C4-2B (cell line): ENCODE results near the gene UBE2Z.

Source experiments
- H3K27ac ChIP-seq: fragments of 450-650 bp; 2 replicates; pipeline ENCODE4 v1.5.1; 2017
- ZFX ChIP-seq: fragments of 450-650 bp; IDR thresholded peaks from 2 replicates; pipeline ENCODE4 v1.6.1; 2017
- TF ChIP-seq, protein P1 (sequence below): fragments of 450-650 bp; conservative IDR thresholded peaks from 2 replicates; pipeline ENCODE4 v1.5.1; 2017; ENCODE audit warnings: mild to moderate bottlenecking

UBE2Z gene

DNA sequence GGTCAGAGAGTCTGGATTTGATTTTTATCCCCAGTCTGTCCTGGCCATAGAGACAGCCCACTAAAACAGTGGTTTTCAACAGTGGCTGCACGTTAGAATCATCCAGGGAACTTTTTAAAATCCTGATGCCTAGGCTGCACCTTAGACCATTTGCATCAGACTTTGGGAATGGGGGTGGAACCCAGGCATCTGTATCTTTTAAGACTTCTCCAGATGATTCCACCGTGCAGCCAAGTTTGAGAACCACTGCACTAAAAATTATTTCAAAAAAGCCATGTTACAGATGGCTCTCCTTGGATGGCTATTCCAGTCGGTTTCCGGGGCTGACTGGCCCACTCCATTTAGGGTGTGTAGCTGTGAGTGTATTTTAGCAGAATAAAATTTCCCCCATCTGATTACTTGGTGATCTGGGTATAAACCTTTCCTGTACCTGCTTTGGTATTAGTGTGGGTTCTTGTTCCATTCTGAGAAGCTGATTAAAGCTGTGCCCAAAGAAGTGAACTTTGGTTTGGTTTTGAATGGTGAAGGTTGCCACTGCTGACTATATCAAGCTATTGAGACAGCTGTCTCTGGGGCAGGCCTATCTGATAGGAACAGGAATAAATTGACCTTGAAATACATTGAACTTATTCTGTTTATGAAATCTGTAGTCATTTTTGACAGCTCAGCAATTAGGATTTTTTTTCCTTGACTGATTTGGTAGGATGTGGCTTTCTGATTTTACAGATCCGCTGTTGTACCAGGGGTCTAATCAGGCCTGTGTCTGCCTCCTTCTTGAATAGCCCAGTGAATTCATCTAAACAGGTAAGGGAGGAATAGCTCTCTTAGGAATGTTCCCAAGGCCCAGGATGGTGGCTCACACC, 14.3 kb upstream of the UBE2Z start:
- H3K27ac ChIP-seq: peak overlapping the region; percentile 96
- no peak for TF ChIP-seq ZFX
- TF ChIP-seq, protein P1, sequence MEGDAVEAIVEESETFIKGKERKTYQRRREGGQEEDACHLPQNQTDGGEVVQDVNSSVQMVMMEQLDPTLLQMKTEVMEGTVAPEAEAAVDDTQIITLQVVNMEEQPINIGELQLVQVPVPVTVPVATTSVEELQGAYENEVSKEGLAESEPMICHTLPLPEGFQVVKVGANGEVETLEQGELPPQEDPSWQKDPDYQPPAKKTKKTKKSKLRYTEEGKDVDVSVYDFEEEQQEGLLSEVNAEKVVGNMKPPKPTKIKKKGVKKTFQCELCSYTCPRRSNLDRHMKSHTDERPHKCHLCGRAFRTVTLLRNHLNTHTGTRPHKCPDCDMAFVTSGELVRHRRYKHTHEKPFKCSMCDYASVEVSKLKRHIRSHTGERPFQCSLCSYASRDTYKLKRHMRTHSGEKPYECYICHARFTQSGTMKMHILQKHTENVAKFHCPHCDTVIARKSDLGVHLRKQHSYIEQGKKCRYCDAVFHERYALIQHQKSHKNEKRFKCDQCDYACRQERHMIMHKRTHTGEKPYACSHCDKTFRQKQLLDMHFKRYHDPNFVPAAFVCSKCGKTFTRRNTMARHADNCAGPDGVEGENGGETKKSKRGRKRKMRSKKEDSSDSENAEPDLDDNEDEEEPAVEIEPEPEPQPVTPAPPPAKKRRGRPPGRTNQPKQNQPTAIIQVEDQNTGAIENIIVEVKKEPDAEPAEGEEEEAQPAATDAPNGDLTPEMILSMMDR: no peak

DNA sequence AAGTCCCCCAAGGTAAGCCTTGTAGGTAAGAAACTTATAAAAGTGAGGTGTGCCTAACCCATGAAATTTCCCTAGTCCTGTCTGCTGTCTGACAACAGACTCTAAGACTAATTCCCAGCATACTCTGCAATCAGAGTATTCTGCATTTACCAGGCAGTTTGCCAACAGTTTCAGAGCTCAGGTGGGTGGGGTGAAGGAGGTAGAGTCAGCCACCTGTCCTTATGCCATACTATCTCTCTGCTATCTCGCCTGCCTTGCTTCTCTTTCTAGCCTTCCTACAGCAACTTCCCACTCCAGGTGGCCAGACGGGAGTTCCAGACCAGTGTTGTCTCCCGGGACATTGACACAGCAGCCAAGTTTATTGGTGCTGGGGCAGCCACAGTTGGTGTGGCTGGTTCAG, 13.3 kb upstream of the UBE2Z start:
- H3K27ac ChIP-seq: no peak overlapping the region
- TF ChIP-seq, protein P1: no peak
- TF ChIP-seq ZFX: no peak

DNA sequence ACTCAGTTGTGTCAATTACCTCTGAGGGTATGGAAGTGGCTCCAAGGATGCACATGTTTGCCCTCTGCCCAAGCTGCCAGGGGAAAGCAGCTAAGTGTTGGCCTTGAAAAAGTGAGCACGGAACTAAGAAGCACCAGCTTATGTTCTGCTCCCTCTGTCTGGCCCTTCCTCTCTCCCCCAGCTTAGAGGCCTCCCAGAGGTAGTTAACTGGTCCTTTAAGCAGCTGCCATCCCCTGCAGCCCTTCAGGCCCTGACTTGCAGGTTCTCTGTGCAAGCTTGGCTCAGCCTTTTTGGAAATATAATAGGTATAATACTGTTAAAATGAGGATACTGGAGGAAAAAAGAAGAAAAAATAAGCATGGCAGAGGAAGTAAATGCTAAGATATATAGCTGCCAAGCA, 7.0 kb upstream of the UBE2Z start:
- no peak overlapping the region for H3K27ac ChIP-seq
- TF ChIP-seq, protein P1: no peak
- no peak for TF ChIP-seq ZFX

DNA sequence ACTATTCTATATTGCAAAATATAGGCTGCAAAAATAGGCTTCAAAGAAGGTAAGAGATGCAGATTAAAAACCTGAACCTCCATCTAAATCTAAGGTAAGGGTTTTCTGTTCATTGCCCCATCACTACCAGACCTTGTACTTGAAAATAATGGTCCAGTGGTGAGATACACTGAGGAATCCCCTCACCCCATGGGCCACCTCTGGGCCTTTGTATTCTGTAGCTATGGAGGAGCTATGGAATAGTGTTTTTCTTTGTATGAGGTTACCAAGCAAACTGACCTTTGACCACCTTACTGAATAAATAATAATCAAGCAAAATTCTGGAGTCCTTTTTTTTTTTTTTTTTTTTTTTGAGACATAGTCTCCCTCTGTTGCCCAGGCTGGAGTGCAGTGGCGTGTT, 4.8 kb upstream of the UBE2Z start:
- no peak overlapping the region for H3K27ac ChIP-seq
- TF ChIP-seq, protein P1: no peak
- TF ChIP-seq ZFX: no peak

DNA sequence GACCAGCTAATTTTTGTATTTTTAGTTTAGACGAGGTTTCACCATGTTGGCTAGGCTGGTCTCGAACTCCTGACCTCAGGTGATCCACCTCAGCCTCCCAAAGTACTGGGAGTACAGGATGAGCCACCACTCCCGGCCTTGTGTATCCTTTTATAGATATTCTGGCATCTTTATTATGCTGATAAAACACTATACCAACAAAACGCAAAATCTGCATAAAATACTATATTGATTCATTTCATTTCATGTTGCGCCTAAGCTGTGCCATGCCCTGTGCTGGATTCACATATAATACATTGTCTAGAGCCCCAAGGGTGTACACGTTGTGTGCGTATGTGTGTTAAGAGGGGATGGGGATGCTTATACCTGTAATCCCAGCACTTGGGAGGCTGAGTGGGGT, 3.8 kb upstream of the UBE2Z start:
- TF ChIP-seq, protein P1: no peak
- no peak for TF ChIP-seq ZFX
- H3K27ac ChIP-seq: no peak overlapping the region

DNA sequence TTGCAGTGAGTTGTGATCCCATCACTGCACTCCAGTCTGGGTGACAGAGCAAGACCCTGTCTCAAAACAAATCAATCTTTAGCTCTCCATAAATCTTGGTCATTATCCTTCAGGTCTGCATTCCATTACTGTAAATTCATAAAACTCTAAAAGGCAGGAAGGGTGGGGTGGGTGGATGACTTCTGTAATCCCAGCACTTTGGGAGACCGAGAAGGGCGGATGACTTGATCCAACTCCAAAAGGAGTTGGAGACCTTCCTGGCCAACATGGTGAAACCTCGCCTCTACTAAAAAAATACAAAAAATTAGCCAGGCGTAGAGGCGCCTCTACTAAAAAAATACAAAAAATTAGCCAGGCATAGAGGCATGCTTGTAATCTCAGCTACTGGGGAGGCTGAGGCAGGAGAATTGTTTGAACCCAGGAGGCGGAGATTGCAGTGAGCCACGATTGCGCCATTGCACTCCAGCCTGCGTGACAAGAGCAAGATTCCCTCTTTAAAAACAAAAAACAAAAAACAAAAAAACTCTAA, 2.2 kb upstream of the UBE2Z start:
- TF ChIP-seq, protein P1: no peak
- no peak for TF ChIP-seq ZFX
- no peak overlapping the region for H3K27ac ChIP-seq

DNA sequence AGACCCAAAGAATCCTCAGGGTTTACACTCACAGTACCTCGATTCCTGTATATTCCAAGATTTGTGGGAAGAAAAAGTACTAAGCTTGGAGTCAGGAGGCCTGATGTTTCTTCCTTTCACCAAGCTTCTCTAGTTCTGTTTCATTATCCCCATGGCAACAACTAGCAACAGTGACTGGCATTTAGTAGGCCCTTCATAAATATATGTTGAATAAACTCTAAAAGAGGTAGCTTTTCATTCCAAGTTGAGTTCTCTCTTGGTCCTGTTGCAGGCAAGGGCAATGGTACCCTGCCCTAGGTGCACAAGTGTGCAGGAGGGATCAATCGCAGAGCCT, 527 bp upstream of the UBE2Z start:
- TF ChIP-seq ZFX: no peak
- TF ChIP-seq, protein P1: no peak
- H3K27ac ChIP-seq: peak overlapping the region; percentile 90
